Amniotic stem cell (primary cell): ENCODE measurements around the gene NDUFA11.
A peak's percentile ranks its signal among the peaks of the same experiment; 100 is the strongest.

Source experiments
- DNase-seq: peaks from one replicate; lab custom pipeline; 2025; lab: John Stamatoyannopoulos, UW

Gene NDUFA11

DNA sequence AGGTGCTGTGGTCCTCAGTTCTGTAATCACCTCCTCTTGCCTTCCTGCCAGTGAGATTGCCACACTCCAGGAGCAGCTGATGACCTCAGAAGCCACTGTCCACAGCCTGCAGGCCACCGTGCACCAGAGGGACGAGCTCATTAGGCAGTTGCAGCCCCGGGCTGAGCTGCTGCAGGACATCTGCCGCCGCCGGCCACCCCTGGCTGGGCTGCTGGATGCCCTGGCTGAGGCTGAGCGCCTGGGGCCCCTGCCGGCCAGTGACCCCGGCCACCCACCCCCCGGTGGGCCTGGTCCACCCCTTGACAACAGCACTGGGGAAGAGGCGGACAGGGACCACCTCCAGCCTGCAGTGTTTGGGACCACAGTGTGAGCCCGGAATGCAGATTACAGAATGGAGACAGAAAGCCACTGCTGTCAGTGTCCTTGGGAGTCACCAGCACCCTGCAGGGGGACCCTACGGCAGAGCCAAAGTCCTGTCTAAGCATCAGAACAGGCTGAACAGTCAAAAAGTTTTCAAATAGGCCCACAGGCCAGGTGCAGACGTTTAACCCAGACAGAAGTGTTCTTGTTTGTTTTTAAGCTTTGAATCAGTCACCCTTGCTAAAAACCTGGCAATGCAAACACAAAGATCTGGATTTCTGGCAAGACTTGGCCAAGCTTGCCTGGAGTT lies 5.3 kb upstream of the NDUFA11 start:
- DNase-seq: no peak

DNA sequence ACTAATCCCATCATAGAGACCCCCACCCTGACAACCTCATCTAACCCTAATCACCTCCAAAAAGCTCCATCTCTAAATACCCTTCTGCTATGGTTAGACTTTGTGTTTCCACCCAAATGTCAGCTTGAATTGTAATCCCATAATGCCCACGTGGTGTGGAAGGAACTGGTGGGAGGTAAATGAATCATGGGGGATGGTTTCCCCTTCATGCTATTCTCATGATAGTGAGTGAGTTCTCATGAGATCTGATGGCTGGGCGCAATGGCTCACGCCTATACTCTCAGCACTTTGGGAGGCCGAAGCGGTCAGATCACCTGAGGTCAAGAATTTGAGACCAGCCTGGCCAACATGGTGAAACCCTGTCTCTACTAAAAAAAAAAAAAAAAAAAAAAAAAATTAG lies 3.7 kb upstream of the NDUFA11 start:
- DNase-seq: no peak

DNA sequence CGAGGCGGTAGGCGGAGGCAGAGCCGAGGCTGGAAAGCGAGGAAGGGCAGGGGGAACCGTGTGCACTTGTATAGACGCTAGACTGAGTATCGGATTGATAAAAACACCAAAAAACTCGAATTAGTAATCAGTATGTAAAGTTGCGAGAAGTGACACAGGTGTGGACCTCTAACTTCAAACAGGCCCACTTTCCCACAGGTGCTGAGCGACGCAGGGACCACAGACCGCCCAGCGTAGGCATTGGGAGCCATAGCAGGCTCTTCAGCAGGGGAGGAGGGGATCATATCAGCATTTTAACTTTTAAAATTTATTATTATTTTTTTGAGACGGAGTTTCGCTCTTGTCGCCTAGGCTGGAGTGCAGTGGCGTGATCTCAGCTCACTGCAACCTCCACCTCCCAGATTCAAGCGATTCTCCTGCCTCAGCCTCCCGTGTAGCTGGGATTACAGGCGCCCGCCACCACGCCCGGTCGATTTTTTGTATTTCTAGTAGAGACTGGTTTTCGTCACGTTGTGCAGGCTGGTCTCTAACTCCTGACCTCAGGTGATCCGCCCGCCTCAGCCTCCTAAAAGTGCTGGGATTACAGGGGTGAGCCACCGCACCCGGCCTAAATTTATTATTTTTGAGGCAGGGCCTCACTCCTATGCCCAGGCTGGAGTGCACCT lies 1.7 kb upstream of the NDUFA11 start:
- DNase-seq: no peak

GRCh38 chr19:5904352-5905113 lies 943 bp upstream of the NDUFA11 start, which contains the start of gene VMAC:
Gene VMAC (plus strand): TSS chr19:5904872. CDS start chr19:5904891, 19 bp downstream.
- DNase-seq: peak; percentile 100

DNA sequence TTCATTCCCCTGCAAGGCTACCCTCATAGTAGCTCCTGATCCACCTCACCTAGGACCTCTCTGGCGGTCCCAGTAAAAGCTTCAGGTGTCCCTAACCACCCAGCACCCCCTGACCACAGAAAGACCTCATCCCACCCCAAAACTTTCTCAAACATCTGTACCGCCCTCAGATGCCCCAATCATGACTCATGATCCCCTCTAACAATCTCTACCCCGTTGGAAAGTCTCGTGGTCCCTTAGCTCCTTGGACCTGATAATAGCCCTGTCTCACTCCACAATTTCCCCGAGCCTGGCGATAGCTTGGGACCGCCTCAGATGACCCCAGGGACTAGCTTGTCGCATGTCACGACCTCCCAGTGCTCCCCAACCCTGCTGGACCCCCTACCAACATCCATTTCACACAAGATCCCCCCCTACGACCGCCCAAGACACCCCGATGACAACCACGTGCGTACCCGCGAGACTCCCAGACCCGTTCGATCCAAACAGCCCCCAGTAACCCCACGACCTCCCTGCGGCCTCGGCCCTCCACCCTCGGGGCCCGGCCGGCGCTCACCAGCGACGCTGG lies 450 bp downstream of the NDUFA11 start:
- no peak for DNase-seq

GRCh38 chr19:5900976-5901375 lies 2.6 kb downstream of the NDUFA11 start:
- DNase-seq: no peak

DNA sequence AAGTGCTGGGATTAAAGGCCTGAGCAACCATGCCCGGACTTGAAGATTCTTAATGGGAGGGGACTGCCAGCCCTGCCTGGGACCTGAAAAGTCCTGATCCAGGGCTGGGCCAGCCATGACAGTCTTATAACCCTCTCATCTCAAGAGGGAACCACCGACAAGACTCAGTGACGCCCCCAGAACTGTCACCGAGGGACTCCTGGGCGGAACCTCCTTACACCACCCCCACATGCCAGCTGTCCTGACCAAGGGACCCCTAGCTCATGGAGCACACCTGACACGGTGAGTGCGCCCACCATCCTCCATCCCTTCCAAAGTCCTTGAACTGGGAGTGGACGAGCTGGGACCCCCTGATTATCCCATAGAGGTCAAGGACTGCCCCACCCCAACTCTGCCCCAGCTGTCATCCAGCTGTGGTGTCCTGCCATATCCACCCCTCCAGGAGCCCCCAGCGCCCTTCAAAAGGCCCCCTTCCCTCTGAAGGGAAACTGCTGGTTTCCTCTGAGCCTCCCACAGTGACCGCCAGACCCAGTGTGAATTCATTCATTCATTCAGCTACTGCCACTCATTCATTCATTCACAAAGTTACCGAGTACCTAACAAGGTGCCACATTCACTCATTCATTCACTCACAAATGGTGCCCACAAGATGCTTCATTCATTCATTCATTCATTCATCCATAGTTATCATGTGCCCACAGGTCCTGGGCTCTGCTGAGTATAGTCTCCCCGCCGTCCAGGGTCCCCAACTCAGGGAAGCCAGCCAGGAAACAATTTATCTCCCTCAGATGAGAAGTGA lies 3.7 kb downstream of the NDUFA11 start:
- DNase-seq: no peak

- no peak for DNase-seq
Measured at GRCh38 chr19:5897189-5897969, 6.2 kb downstream of the NDUFA11 start.

DNA sequence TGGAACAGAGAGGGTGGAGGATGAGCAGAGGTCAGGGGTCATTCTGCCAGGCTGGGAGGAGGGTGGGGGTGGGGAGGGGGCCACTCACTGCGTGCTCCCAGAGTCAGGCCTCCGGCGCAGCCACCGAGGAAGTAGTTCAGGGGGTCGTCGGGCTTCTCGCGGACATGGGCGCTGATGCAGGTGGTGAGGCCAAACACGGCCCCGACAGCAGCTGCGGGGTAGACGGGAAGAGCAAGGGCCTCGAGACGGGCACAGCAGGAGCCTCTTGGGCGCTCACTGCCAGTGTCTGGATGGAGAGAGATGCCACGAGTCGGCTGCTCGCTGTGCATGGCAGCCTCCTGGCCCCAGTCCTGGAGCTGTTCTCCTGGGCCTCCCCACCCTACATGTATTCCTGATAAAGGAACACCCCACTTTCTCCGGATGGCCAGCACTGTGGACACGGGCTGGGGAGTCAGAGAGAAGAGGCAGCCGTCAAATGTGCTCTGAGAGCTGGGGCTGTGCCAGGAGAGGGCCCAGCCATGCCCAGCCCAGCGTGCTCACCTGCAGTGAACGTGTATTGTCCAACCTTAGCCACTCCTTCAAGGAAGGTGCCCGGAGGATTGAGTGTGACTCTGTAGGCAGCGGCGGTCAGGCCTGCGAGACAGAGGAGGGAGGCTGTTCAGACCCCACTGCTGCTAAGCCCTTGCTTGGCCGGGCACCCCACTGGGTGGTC lies 7.1 kb downstream of the NDUFA11 start:
- no peak for DNase-seq

- no peak for DNase-seq
Measured at GRCh38 chr19:5895890-5896289, 7.7 kb downstream of the NDUFA11 start.

DNA sequence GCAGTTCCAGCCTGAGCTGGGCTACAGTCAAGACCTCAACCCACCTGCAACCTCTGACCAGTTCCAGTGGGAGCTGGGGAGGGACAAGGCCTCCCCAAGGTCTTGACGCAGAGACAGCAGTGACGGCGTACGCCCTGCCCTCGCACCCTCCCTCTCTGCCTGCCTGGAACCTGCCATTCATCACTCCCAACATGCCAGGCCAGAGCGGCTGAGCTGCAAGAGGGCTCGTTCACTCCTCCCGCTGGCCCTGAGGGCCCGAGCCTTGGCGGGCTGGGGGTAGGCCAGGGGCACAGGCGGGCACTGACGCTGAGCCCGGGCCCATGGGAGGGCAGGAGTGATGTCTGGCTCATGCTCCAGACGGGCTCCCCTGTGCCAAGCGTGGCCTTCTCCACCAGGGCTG lies 8.2 kb downstream of the NDUFA11 start:
- no peak for DNase-seq

DNA sequence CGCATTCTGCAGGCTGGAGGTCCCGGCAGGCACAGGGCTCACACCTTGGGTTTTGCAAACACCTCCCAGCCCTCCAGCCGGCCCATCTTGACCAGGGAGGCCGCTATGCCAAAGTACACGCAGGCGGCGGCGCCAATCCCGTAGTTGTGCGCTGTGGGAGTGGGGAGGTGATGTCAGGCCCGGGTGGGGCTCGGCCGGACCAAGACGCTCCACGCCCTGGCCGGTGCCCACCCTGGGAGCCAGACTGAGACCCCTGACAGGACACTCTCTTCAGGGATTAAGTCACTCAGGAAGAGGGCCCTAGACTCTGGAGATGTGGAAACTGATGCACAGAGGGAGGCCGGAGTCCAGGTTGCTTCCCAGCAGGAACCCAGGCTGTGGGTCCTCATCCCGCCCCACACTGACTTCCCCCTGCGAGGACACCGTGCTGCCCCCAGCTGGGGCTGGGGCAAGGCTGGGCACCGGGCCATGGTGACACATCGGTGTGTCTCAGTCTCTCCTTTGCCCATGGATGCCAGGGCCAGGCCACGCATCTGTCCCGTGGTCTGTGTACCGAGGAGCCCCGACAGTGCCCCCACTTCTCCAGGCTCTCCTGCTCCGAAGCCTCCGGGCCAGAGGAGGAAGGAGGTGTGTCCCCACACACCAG lies 8.8 kb downstream of the NDUFA11 start:
- DNase-seq: no peak

- no peak for DNase-seq
Measured at GRCh38 chr19:5893907-5894703, 9.5 kb downstream of the NDUFA11 start.

DNA sequence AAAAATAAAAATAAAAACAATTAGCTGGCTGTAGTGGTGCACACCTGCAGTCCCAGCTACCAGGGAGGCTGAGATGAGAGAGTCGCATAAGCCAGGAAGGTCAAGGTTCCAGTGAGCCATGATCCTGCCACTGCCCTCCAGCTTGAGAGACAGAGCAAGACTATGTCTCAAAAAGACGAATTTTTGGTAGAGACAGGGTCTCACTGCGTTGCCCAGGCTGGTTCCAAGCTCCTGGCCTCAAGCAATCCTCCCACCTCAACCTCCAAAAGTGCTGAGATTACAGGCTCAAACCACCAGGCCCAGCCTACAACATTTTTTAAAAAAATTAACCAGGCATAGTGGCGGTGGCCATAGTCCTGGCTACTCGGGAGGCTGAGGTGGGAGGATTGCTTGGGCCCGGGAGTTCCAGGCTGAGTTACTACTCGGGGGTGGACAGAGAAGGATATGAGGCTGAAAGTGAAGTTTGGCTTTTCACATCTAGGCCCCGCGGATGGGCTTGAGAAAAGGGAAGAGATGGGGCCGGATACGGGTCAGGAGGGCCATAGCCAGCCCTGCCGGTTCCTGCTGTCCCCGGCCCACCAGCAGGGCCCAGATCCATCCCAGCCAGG lies 10.2 kb downstream of the NDUFA11 start:
- DNase-seq: no peak

GRCh38 chr19:5892772-5893275 lies 10.8 kb downstream of the NDUFA11 start:
- DNase-seq: no peak

- DNase-seq: no peak
Measured at GRCh38 chr19:5891938-5892771, 11.4 kb downstream of the NDUFA11 start.

- DNase-seq: no peak
Measured at GRCh38 chr19:5891572-5891937, 12.0 kb downstream of the NDUFA11 start.

DNA sequence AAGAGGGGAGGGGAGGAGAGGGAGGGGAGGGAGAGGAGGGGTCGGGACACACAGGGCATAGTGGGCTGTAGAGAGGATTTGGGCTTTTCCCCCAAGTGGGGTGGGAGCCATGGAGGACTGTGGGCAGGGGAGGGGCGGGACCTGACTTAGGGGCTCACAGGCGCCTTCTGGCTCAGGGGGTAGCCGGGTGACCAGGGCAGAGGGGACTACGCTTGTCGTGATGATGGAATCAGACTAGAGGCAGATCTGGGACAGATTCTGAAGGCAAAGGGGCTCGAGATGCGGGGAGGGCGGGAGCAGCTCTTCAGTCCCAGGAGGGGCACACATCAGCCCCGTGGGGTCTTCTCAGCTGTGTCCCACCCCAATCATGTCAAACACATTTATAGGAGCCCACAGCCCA lies 13.5 kb downstream of the NDUFA11 start:
- DNase-seq: no peak
